ENCODE results near the gene GTF2H3.
"Not testable (repeated sequence)": the region's sequence is repeated elsewhere in the genome, so short reads cannot be mapped to it uniquely, and the experiment has no call there.

GTF2H3 gene

GRCh38 chr12:123633379-123634141 lies at the start of gene GTF2H3, which contains the start of gene EIF2B1:
Gene GTF2H3, plus strand, starts transcription at chr12:123633829. Its CDS starts 31 bp downstream, at chr12:123633860.
Gene EIF2B1, minus strand, starts transcription at chr12:123633686. Its CDS starts 129 bp downstream, at chr12:123633557.
- DNase-seq (ENCODE audit: low read depth in 2 of 2) = peak; percentile 88 to 90

DNA sequence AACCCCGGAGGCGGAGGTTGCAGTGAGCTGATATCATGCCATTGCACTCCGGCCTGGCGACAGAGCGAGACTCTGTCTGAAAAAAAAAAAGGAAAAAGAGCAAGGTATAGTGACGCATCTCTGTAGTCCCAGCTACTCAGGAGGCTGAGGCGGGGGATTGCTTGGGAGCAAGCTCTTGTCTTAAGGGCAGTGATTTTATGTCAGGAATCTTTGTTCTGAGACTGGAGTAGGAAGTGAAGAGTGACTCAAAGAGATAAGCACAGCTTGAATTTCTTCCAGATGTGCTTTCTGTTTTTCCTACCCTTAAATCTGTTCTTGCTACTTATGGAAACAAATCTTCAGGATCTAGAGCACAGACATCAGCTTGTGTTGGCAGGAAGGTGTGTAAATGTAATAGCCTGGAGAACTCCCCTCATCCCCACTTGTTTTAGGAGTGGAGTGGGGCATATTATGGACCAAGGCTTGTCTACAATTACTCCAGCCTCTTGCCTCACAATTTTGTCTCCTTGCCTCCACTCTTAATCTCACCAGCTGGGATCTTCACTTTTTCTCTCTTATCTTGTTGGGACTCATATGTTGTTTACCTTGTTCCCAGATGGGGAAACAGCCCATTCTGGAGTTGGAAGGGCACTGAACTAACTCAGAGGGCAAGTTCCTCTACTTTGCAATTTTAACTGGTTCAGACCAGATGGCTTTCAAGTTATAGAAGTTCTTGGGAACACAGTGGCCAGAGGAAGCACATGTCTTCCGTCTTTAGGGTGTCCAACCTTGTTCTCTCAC lies 41.7 kb upstream of the GTF2H3 start:
- no peak for DNase-seq (ENCODE audit: low read depth in 2 of 2)

GRCh38 chr12:123595729-123596128 lies 37.9 kb upstream of the GTF2H3 start:
- no peak for DNase-seq (ENCODE audit: low read depth in 2 of 2)

- no peak for DNase-seq (ENCODE audit: low read depth in 2 of 2)
Measured at GRCh38 chr12:123597100-123597499, 36.5 kb upstream of the GTF2H3 start.

DNA sequence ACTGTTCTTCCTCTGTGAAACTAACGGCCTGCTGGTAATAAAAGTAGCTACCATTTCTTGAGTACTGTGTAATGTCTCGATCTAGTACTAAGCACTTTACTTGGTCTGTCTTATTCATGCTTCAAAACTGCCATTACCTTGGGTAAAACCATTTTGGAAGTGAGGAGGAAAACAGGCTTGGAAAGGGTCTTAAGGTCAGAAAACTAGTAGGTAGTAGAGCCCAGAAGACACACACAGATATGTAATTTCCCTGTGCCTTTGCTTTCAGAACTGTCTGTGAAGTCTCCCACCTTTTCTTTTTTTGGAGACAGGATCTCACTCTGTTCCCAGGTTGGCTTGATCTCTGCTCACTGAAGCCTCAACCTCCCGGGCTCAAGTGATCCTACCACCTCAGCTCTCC lies 35.1 kb upstream of the GTF2H3 start:
- no peak for DNase-seq (ENCODE audit: low read depth in 2 of 2)

DNA sequence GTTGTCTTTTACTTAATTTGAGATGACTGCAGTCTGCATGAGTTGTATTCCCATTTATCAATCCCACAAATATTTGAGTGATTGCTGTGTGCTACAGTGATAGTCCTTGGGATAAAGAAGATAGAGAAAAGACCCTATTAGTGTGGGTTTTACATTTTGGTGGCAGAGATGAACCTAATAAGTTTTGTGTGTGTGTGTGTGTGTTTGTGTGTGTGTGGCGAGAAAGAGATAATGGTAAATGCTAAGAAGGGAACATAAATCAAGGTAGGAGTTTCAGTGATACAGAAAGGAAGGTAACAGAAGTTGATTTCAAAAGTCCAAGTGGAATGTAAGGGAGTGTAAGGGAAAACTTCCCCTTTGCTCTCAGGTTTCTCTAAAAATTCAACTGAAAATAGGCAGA lies 34.3 kb upstream of the GTF2H3 start:
- DNase-seq (ENCODE audit: low read depth in 2 of 2) = no peak

DNA sequence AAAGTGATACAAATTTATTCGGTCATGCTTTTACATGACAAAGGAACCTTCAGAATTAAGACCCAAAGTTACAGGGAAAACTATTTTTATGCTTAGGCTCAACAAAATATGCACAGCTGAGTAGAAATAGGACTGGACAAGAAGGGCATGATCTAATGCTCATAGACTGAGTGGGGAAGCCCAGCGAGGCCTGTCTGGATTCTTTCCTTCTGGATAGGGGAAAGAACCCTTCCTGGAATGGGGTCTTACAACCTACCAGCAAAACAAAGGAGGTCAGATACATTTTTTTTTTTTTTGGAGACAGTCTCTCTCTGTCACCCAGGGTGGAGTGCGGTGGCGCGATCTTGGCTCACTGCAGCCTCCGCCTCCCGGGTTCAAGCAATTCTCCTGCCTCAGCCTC lies 33.9 kb upstream of the GTF2H3 start:
- no peak for DNase-seq (ENCODE audit: low read depth in 2 of 2)

- peak; percentile 48 to 53 for DNase-seq (ENCODE audit: low read depth in 2 of 2)
Measured at GRCh38 chr12:123601602-123602489, 31.8 kb upstream of the GTF2H3 start, which contains the start of gene DDX55. Gene DDX55, plus strand, starts transcription at chr12:123602099. Its CDS starts 50 bp downstream, at chr12:123602149.

DNA sequence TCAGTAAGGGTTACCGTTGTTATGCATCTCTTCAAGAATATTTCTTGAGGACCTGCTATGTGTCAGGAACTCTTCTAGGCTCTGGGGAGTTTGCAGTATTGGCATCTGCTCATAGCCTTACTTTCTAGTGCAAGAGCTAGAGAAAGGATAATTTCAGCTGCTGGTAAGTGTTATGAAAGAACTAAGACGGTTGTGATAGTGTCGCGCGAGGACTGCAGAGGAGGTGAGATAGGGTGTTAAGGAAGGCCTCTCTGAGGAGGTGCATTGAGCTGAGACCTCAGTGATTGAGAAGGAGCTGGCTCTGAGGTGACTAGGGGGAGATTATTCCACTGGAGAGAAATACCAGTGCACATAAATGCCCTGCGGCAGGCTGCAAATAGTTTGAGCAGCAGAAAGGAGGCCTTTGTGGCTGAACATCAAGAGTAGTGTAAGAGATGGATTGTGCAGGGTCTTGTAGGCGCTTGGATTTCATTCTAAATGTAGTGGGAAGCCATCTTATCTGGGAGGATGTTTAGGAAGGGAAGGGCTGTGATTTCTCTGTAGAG lies 30.9 kb upstream of the GTF2H3 start:
- DNase-seq (ENCODE audit: low read depth in 2 of 2) = no peak

GRCh38 chr12:123603495-123603894 lies 30.1 kb upstream of the GTF2H3 start:
- not testable (repeated sequence) for DNase-seq (ENCODE audit: low read depth in 2 of 2)

- no peak for DNase-seq (ENCODE audit: low read depth in 2 of 2)
Measured at GRCh38 chr12:123607756-123608155, 25.9 kb upstream of the GTF2H3 start.

- DNase-seq (ENCODE audit: low read depth in 2 of 2) = no peak
Measured at GRCh38 chr12:123608182-123608581, 25.4 kb upstream of the GTF2H3 start.

- no peak for DNase-seq (ENCODE audit: low read depth in 2 of 2)
Measured at GRCh38 chr12:123614110-123614509, 19.5 kb upstream of the GTF2H3 start.

DNA sequence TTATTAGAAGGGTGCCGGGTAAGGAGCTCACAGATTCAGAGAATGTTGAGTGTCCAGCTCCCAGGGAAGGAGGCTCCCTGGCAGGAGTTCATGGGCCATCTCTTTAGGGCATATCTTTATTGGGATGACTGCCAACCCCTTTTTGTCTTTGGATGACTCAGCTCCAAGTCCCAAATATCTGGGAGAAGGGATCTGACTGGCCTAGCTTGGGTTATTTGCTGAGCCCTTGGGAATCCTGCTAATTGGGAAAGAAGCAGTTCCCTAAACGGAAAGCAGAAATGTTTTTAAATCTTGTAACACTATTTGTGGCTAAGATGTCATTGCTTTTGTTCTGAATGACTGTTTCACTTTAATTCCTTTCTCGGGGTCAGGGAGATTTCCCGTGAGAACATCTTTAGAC lies 19.1 kb upstream of the GTF2H3 start:
- DNase-seq (ENCODE audit: low read depth in 2 of 2) = no peak

DNA sequence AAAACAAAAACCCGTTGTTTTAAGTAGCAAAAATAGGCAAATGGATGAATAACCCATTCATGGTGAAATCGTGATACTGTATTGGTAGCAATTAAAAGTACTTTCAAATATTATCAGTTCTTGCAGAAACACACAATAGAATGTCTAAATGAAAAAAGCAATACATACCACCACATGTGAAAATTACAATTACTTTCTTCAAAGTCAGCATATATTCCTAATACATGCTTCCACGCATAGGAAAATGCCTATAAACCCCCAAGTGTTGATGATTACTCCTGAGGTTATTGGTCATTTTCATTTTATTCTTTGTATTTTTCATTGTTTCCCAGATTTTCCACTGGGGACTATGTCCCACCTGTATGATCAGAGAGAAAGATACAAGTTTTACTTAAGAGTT lies 16.5 kb upstream of the GTF2H3 start:
- no peak for DNase-seq (ENCODE audit: low read depth in 2 of 2)

- DNase-seq (ENCODE audit: low read depth in 2 of 2) = no peak
Measured at GRCh38 chr12:123617580-123617979, 16.0 kb upstream of the GTF2H3 start.

DNA sequence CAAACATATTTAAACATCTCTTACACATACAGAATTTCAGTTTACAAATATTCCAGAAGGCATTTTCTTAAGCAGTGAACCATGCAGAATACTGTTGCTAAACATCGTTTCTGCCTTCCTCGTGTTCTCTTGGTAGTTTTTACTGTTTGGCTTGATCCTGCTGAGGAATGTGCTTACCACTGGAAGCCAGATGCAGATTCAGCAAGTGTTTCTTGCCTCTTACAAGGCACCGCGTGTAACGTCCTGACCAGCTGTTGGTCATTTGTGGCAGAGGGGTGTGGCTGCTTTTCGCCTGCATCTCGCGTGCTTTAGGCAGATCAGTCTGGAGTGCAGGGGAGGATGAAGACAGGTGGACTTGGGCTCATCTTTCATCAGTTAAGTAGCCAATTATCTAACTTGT lies 12.5 kb upstream of the GTF2H3 start:
- DNase-seq (ENCODE audit: low read depth in 2 of 2) = no peak

DNA sequence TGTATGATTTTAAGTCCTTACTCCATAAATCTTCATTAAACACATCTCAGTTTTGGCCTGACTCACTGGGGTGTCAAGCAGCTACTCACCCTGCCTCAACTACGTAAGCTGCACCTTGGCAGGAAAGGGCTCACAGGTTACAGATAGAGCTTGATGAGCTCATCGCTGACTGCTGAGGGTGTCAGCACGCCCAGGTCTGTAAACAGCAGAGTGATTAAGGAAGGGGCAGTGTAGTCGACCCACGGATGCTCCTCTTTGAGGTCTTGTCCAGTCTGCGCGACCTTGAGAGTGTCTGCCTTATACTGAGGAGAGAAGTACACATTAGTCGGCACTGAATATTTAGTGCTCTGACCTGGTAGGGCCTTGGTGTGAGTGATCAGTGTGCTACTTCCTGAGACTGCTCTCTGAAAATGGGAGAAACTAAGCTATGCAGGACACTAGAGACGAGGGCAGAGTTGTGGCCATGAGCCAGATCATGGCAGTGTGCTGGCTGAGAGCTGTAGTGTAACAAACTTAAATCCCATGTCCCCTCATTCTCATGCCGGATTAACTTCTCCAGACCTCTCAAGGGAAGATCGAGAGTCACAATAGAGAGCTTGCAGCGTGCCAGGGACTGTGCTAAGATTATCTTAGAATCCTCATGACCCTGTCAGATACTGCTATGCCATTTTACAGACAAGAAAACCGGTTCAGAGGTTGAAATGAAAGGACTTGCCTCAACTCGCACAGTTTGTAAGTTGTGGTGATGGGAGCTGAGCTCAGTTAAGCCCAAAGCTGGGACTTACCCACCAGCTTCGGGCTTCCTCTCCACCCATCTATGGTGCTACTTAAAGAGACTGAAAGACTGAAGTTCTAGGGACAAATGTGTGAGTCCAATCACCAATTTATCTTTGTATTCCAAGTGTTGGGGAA lies 11.8 kb upstream of the GTF2H3 start:
- no peak for DNase-seq (ENCODE audit: low read depth in 2 of 2)

- DNase-seq (ENCODE audit: low read depth in 2 of 2) = no peak
Measured at GRCh38 chr12:123634142-123634561, 523 bp downstream of the GTF2H3 start.

GRCh38 chr12:123643911-123644310 lies 10.3 kb downstream of the GTF2H3 start:
- DNase-seq (ENCODE audit: low read depth in 2 of 2) = no peak

Data from fibroblast of skin of left quadriceps (primary cell).